Right lobe of liver (tissue), 6 donors: Measurements from ENCODE around the gene CHST8. TPM values are rescaled to one million over a fixed set of nuclear protein-coding genes. Genes with fewer than 3 reads are reported as not detected.

Source experiments
- ATAC-seq, 4 donors: fragments of 200-7000 bp; cut with Tn5 transposase; one replicate each; pipeline ENCODE4 v1.9.1; 2020; ENCODE audit warnings: mild to moderate bottlenecking in 4 of 4, moderate library complexity in 4 of 4
- DNase-seq, 3 donors: peaks; one replicate each; pipeline ENCODE4 v3.0.0-alpha.2; 2020
- H3K27ac ChIP-seq, 3 donors: fragments of 200-600 bp; one replicate each; pipeline ENCODE4 v1.8.0; 2022
- H3K27me3 ChIP-seq, 2 donors: fragments of 200-600 bp; one replicate each; pipeline ENCODE4 v1.8.0; 2022
- H3K36me3 ChIP-seq, 4 donors: fragments of 200-600 bp; sonication (generic) in 1 of 4; one replicate each; pipeline versions ENCODE4 v1.5.1 to v1.8.0; 2017 to 2022; ENCODE audit warnings: control low read depth in 1 of 4
- H3K4me1 ChIP-seq, 4 donors: fragments of 200-600 bp; sonication (generic) in 1 of 4; one replicate each; pipeline versions ENCODE4 v1.5.1 to v1.8.0; 2017 to 2022; ENCODE audit warnings: control low read depth in 1 of 4
- H3K4me3 ChIP-seq, 3 donors: fragments of 200-600 bp; one replicate each; pipeline ENCODE4 v1.8.0; 2022
- H3K9me3 ChIP-seq, 4 donors: fragments of 200-600 bp; sonication (generic) in 1 of 4; one replicate each; pipeline versions ENCODE4 v1.5.1 to v1.8.0; 2017 to 2022; ENCODE audit warnings: control low read depth in 1 of 4
- CTCF ChIP-seq, 4 donors: fragments of 200-600 bp in 3 of 4; fragments of 450-650 bp in 1 of 4; IDR thresholded peaks; one replicate each; pipeline versions ENCODE4 v1.5.1 to v1.8.0; 2016 to 2022; ENCODE audit warnings: antibody characterized with exemption in 4 of 4, mild to moderate bottlenecking in 2 of 4
- POLR2A ChIP-seq: fragments of 450-650 bp; IDR thresholded peaks from one replicate; pipeline ENCODE4 v1.6.1; 2017; ENCODE audit warnings: antibody characterized with exemption, mild to moderate bottlenecking
- WGBS: methylation state at CpG from one replicate; pipeline ENCODE4 v1.1.6; 2018; ENCODE audit warnings: low coverage, low lambda C conversion rate; ENCODE audit not compliant: insufficient coverage; ENCODE audit errors: missing lambda C conversion rate; 5-methylcytosine and 5-hydroxymethylcytosine counted together
- intact Hi-C, 2 donors: fragments of 100-400 bp; cut with DNase I; formaldehyde crosslinking; loops; one replicate each; pipeline versions ENCODE4 v1.11.2 to v1.14.1; 2022
- total RNA-seq, 6 experiments: library from RNA; depleted of rRNA in 2 of 6; stranded (reverse); fragments of >200 nt in 2 of 6; fragmentation: NEBNext Ultra II Directional in 3 of 6; extraction: Animal tissue kit (Norgen Biotek cat#: 25700) in 3 of 6; gene quantifications; one replicate each; pipeline versions ENCODE4 v1.1.0 to v1.2.4, GENCODE V29; 2016 to 2023
- donor health status: DM: no; HTN: yes; CAD: no.
- donor health status: DM: no; HTN: no; CAD: no.
- donor health status: DM: no; HTN: no; CAD: no.
- donor health status: DM: no; HTN: yes; CAD: no.
- donor health status: DM: no; HTN: yes; CAD: no.

CHST8 gene
- total RNA-seq, 6 experiments from 2014 or later: 0.12 to 0.19 TPM; not detected in 4

- 41% methylated on average over 12 of the region's 12 CpGs for WGBS
- no peak for TF ChIP-seq POLR2A
- no peak for TF ChIP-seq CTCF (IDR thresholded peaks at IDR 0.05)
- H3K4me3 ChIP-seq: peak overlapping the region; percentile 59 to 78 (median 60)
- peaks cover 0 to 17% (median 1%) of the 10 kb centered on the region in 4 donors for H3K4me1 ChIP-seq
- H3K27me3 ChIP-seq: no peaks in the 10 kb centered on the region
- no peak for DNase-seq
- intact Hi-C loops: no loop called here
- no peaks in the 10 kb centered on the region for H3K9me3 ChIP-seq
- peaks cover 0 to 5% (median 0%) of the 10 kb centered on the region in 4 donors for H3K36me3 ChIP-seq
- no peak for ATAC-seq
- peak overlapping the region in 2 of 3 donors; percentile 54 to 99 for H3K27ac ChIP-seq
Measured at GRCh38 chr19:33798681-33799111, 176.9 kb downstream of the CHST8 start.

- 100% methylated on average over 1 of the region's 5 CpGs for WGBS
- peaks cover 0 to 23% (median 4%) of the 10 kb centered on the region in 4 donors for H3K4me1 ChIP-seq
- intact Hi-C loops: no loop called here
- no peaks in the 10 kb centered on the region for H3K9me3 ChIP-seq
- DNase-seq: no peak
- peak overlapping the region in 1 of 3 donors; percentile 99 for H3K27ac ChIP-seq
- H3K4me3 ChIP-seq: no peak overlapping the region
- peaks cover 0 to 5% (median 0%) of the 10 kb centered on the region in 4 donors for H3K36me3 ChIP-seq
- TF ChIP-seq POLR2A (no peak), CTCF (IDR thresholded peaks at IDR 0.05) (no peak)
- no peaks in the 10 kb centered on the region for H3K27me3 ChIP-seq
- no peak for ATAC-seq
Measured at GRCh38 chr19:33799476-33799875, 177.7 kb downstream of the CHST8 start.

GRCh38 chr19:33800012-33800680 is 178.4 kb downstream of the CHST8 start:
- WGBS: 90% methylated on average over 12 of the region's 16 CpGs
- peaks cover 0 to 5% (median 0%) of the 10 kb centered on the region in 4 donors for H3K36me3 ChIP-seq
- no peaks in the 10 kb centered on the region for H3K27me3 ChIP-seq
- no peak for TF ChIP-seq CTCF (IDR thresholded peaks at IDR 0.05)
- TF ChIP-seq POLR2A: no peak
- H3K4me1 ChIP-seq: peaks cover 0 to 23% (median 6%) of the 10 kb centered on the region in 4 donors
- no peak overlapping the region for H3K4me3 ChIP-seq
- intact Hi-C loops: no loop called here
- no peak for DNase-seq
- ATAC-seq: no peak
- H3K27ac ChIP-seq: no peak overlapping the region
- no peaks in the 10 kb centered on the region for H3K9me3 ChIP-seq

- intact Hi-C loops: no loop called here
- DNase-seq: no peak
- TF ChIP-seq CTCF (IDR thresholded peaks at IDR 0.05) (no peak), POLR2A (no peak)
- H3K36me3 ChIP-seq: peaks cover 0 to 5% (median 0%) of the 10 kb centered on the region in 4 donors
- H3K9me3 ChIP-seq: no peaks in the 10 kb centered on the region
- no peak for ATAC-seq
- no peak overlapping the region for H3K27ac ChIP-seq
- H3K27me3 ChIP-seq: no peaks in the 10 kb centered on the region
- H3K4me1 ChIP-seq: peaks cover 0 to 28% (median 6%) of the 10 kb centered on the region in 4 donors
- 84% methylated on average over 3 of the region's 5 CpGs for WGBS
- no peak overlapping the region for H3K4me3 ChIP-seq
Measured at GRCh38 chr19:33801411-33801810, 179.7 kb downstream of the CHST8 start.
